ENCODE data around the gene ARFGAP1. TPM values are rescaled to one million over a fixed set of nuclear protein-coding genes. Genes with fewer than 3 reads are reported as not detected.

Gene ARFGAP1
- total and polyA plus RNA-seq, 10 of the 15 experiments (the other 5 are each of a cell fraction or from before 2014, with no cell fraction given): 0.45 to 79.9 (median 30.8) TPM

- intact Hi-C loops (cut with micrococcal nuclease; ENCODE audit: unreplicated experiment): no loop called here
- Histone ChIP-seq H3K4me2 (ENCODE audit: control insufficient read depth, insufficient read depth) (no peak overlapping the region), H2AFZ (ENCODE audit: control insufficient read depth, low read depth, low read length) (no peak overlapping the region), H3K79me2 (ENCODE audit: control insufficient read depth, insufficient read depth, low read length) (no peaks in the 10 kb centered on the region), H3K27ac (ENCODE audit: control insufficient read depth, insufficient read depth) (no peak overlapping the region), H4K20me1 (ENCODE audit: control insufficient read depth, insufficient read depth) (no peaks in the 10 kb centered on the region), H3K36me3 (ENCODE audit: control insufficient read depth in 2 of 2, insufficient read depth in 2 of 2, low read length in 1 of 2) (no peaks in the 10 kb centered on the region), H3K9ac (ENCODE audit: control insufficient read depth, insufficient read depth, low read length) (no peak overlapping the region), H3K9me3 (replicated peaks; ENCODE audit: control insufficient read depth, insufficient read depth, low read length) (no peaks in the 10 kb centered on the region), H3K4me3 (no peak overlapping the region), H3K27me3 (replicated peaks in 1 of 2; ENCODE audit: control insufficient read depth in 2 of 2, insufficient read depth in 2 of 2, low read length in 1 of 2) (no peaks in the 10 kb centered on the region; a peak in 1 of 4 replicates), H3K4me1 (ENCODE audit: control insufficient read depth, insufficient read depth, low read length) (no peaks in the 10 kb centered on the region)
- ChIA-PET CTCF (interaction anchor here (2.7 kb wide), 1 partner anchor 72 kb away, joined by 8 read pairs; no protein-coding TSS in a partner anchor), POLR2A (no interaction called here), RAD21 (ENCODE audit: unreplicated experiment) (no interaction called here), SMC1A (ENCODE audit: uncharacterized antibody, unreplicated experiment) (no interaction called here)
- BruUV-seq (replicated peaks): no TSS peak
- DNase-seq (ENCODE audit: low read depth, low spot score) (no peak), FAIRE-seq (no peak), ATAC-seq (no peak)
- in situ Hi-C loops (cut with MboI): no loop called here
- TF ChIP-seq NR2C2 (IDR thresholded peaks at IDR 0.05; ENCODE audit: borderline replicate concordance, control insufficient read depth, insufficient read length, low read depth) (no peak), ZNF274 (IDR thresholded peaks at IDR 0.05; ENCODE audit: insufficient read depth, insufficient read length) (no peak), FOS (IDR thresholded peaks at IDR 0.05; ENCODE audit: borderline replicate concordance, extremely low read depth, insufficient read length) (no peak), RBBP5 (conservative IDR thresholded peaks at IDR 0.05) (no peak), MEF2B (IDR thresholded peaks at IDR 0.05; ENCODE audit: partially characterized antibody, poor library complexity, severe bottlenecking) (no peak), STAT3 (IDR thresholded peaks at IDR 0.05; ENCODE audit: low read depth, low read length) (no peak), CEBPZ (IDR thresholded peaks at IDR 0.05; ENCODE audit: low read depth, low read length) (no peak), RELA (IDR thresholded peaks at IDR 0.05; ENCODE audit: borderline replicate concordance, partially characterized antibody) (no peak)
- WGBS (ENCODE audit: insufficient coverage, insufficient replicate concordance, low lambda C conversion rate, missing lambda C conversion rate): 24% methylated on average over 20 of the region's 20 CpGs
These were observed 23.2 kb downstream of the ARFGAP1 start for GRCh38 chr20:63295846-63296245.

All from GM12878 (cell line).